Measurements from ENCODE around the gene SLC1A1.

Gene SLC1A1

DNA sequence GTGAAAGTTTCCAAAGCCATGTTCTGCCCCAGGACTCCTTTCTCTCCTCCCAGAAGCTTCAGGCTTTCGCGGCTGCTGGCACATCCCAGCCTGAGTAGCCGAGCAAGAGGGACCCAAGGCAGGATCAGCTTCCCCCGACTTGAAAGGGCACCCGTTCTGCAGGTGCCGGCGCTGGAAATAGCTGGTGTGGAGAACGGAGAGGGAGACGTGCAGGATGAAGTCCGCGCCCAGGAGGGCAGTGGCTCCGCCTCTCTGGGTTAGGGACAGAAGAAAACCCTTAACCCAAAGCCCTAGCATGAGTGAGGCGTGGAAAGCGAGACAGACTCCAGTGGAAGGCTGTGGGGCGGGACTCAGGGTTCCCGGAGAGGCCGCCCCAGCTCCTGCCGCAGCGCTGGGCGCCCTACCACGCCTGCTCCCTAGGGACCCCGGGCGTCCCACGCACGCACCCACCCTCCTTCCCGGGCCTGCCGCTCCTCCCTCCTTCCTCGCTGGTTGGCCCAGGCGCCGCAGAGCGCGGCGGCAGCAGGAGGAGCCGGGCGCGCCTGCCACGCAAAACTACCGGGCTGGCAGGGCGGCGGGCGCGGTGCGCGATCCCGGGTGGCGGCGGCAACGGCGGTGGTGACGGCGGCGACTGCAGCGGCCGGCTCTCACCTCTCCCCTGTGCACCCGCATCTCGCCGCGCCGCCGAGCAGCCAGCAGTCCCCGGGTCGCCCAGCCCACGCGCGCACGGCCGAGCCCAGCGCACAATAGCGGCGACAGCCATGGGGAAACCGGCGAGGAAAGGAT lies at the start of gene SLC1A1:
SLC1A1 (plus strand) TSS at position 550 of the 786 bp plus-strand sequence; CDS start at position 762, 212 bp downstream.
- DNase-seq, result no peak

DNA sequence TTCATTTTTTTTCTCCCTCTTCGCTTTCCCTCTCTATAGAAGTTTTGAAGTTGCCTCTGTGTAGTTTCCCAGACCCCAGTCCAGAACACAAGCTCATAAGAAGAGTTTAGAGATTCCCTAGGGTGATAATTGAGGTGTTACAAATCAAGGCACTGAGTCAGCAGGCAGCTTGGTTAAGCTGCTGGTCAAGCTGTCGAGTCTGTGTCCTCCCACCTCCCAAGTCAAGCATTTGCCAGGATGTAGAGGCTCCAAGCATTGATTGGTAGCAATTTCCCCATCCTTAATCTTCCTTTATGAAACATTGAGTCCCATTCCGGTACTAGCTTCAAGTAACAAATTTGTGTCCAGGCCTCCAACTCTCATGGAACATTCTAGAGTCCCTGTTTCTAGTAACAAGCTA lies 47.5 kb upstream of the SLC1A1 start:
- no peak for DNase-seq

DNA sequence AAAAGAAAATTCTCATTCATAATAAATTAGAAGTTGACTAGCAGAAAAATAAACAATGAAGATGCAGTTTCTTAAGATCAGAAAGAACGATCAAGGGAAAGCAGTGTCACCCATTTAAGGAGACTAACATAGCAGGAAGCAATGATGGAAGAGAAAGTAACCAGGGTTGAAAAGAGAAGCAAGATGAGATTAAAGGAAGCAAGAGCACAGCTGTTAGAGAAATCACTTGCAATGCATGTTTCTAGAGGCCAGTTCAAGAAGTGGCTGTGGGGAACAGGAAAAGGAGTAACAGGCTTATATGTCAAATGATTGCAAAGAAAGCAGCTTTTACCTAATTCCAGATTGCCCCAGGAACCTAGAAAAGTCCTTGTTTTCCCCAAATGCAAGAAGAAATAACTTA lies 46.8 kb upstream of the SLC1A1 start:
- no peak for DNase-seq

DNA sequence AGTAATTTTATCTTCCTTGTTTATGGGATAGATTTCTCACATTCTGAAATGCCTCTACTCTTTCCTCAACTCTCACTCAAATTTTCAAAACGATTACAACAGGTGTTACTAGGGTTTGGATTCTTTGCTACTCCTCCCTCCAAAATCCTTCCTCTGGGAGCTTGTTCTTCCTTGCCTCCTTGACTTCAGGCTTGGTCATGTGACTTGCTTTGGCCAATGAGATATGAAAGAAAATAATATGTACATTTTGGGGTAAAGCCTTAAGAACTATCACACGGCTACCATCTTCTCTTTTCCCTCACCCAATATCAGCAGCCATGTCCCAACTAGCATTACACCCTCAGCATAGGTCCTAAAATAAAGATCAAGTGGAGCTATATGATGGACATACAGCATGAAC lies 28.8 kb upstream of the SLC1A1 start:
- DNase-seq, result no peak

DNA sequence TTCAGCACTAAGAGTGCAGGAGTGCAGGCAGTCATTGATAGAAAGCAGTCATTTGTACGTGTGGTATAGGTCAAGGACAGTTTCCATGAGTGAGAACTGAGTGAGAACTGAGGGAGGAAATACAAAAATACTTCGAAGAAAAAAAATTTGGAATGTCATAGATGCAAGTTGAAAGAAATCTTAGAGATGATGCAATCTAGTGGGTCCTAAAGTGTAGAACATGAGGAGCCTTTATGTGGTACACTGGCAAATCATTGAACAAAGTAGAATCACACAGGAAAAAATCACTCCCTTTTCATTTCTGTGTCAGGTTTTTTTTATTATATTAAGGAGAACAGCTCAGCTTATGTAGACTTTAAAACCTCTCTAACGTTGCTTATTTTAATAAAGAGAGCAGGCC lies 26.4 kb upstream of the SLC1A1 start:
- DNase-seq, result no peak

DNA sequence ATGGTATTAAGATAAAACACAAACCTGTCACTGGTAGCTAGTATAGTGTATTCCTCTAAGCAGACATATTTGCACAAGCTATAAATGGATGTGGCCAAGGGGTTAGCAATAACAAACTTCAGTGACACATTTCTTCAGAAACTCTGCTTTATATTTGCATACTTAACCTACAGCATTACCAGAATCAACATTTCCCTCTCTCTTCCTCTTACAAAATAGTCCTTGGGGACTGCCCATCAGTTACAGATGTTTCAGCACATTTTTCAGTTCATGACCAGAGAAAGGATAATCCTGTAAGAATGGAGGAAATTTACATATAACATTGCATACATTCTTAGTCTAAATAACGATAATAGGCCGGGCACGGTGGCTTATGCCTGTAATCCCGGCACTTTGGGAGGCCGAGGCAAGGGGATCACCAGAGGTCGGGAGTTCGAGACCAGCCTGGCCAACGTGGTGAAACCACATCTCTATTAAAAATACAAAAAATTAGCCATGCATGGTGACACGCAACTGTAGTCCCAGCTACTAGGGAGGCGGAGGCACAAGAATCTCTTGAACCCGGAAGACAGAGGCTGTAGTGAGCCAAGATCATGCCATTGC lies 25.3 kb upstream of the SLC1A1 start:
- no peak for DNase-seq

DNA sequence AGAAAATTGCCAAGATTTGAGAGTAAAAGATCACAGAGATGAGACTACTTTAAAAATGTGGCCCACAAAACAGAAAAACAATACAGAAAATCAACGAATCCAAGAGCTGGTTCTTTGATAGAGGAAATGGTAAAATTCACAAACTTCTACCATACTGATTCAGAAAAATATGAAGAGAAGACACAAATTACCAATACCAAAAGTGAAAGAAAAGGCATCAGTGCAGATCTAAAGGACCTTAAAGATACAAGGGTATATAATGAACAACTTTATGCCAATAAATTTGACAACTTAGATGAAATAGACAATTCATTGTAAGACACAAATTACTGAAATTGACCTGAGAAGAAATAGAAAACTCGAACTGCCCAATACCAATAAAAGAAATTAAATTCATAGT lies 24.4 kb upstream of the SLC1A1 start:
- DNase-seq, result no peak

DNA sequence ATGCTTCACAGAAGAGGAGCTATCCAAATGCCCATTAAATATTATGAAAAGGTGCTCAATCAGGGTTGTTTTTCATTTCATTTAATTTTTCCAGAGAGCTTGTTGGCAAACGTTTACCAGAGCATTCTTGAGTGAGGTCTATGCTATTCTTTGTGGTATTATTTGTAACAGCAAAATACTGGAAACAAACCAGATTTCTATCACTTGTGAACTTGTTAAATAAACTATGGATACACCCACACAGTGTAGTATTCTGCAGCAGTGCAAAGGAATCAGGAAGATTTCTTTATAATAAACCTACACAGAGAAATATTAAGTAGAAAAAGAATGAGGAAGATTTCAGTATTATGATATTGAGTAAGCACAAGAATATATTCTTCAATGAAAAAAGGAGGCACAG lies 15.0 kb upstream of the SLC1A1 start:
- no peak for DNase-seq

DNA sequence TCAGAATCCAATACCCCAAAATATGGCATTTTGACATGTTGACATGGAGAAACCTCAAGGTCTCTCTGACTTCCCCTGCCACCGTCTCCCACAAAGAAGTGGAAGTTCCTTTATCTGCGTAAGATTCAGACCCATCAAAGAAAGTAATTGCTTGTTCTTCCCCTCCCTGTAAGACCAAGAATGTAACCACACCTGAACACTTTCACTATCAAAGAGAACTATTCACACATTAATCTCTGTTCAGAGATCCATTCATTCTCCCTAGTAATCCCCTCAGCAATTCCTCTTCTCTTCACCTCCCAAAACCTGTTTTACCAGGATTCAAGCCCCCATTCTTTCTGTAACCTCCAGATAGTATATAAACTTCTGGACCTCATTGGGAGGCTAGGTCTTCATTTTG lies 4.1 kb upstream of the SLC1A1 start:
- DNase-seq, result no peak

DNA sequence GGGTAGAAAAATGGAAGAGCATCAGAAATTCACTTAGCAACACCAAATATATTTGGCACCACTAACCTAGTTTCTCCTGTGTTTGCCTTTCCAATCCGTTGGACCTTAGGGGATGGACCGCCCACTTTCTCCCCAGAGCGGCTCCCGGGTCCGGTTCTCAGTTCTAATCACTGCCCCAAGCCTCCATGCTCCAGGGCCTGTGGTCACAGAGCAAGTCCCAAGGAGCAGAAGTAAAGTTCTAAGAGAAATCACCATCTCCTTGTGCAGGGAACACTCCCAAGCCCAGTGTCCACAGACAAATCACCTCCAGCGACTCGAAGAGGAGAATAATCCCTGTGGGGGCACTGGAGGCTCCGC lies 728 bp upstream of the SLC1A1 start:
- no peak for DNase-seq

DNA sequence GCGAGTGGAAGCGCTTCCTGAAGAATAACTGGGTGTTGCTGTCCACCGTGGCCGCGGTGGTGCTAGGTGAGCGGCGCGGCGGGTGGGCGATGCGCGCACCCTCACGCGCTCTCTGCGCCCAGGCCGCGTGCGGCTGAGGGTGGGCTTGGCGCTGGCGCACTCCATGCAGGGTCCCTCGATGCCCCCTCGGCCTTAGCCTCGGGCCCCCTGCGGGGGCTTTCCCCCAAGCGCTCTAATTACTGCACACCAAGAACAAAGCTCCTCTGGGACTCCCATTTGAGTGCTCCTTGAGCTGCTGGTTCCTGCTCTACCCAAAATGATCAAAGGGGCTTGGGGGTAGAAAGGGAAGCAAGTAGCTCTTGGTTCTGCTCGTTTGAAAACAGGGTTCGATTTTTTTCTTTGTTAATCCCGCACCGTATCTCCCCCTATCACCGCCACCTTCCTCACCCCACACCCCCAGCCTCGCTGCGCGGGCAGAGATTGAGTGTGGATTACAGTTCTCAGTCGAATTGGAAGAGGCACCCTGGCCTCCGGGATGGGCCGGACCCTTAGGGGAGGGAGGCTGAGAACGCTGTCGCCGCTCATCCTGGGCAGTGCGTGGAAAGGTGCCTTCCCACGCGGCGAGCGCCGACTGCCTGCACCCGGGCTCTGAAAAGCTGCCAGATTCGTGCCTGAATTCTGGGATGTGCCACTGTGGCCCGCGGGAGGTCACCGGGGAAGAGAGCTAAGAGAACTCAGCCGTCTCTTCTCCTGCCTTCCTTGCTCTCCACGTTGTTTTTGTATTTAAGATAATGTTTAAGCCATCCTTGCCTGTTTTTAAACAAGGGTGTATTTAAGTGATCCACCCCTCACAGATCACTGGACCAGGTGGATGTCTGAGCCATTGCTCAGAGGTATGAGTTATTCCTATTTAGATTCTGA lies 697 bp downstream of the SLC1A1 start:
- DNase-seq, result no peak

DNA sequence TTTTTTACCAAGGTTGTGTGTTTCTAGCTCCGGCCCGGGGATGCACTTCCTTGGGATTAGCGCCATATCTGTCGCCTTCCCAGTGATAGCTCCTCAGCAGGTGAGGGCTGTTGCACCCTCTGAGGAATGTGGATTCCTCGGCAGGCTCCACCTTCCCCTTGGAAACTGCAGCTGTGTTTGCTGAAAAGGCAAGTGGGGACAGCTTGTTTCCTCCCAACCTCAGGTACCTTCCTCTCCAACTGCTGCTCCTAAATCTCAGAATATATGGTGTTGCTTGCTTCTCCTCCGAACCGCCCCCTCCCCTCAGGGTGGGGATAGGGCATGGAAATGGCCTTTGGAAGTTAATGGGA lies 1.3 kb downstream of the SLC1A1 start:
- no peak for DNase-seq

DNA sequence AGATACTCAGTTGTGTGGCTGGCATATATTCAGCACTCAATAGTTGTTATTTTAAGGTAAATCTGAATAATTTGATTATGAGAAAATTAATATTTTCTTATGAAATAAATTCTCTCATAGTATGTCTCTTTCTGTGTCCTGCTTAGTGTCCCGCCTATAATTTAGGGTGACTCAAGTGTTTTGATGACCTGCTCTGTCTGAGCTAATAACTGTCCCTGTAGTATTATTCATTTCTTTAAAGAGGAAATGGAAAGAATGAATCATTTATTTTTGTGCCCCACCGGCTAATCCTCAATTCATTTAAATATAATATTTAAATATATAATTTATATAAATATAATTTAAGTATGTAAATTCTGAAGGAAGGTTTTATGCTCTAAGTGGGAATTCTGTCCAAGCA lies 4.1 kb downstream of the SLC1A1 start:
- DNase-seq, result no peak

DNA sequence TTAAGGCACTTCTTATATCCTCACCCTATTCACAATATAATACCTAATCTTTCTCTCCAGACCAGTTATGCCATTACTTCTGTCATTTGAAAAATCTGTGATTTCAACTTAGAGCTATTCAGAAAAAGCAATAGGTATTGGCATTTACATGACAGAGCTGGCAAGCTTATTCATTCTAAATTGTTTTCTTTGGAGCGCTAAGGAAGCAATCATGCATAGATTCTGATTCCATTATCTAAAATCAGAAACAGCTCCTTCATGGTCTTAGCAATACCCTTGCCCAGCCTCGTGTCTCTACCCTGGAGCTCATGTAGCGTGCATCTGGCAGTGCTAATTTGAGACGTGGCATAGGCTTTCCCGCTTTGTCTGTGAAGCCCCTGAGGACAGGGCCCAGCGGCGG lies 4.5 kb downstream of the SLC1A1 start:
- no peak for DNase-seq

DNA sequence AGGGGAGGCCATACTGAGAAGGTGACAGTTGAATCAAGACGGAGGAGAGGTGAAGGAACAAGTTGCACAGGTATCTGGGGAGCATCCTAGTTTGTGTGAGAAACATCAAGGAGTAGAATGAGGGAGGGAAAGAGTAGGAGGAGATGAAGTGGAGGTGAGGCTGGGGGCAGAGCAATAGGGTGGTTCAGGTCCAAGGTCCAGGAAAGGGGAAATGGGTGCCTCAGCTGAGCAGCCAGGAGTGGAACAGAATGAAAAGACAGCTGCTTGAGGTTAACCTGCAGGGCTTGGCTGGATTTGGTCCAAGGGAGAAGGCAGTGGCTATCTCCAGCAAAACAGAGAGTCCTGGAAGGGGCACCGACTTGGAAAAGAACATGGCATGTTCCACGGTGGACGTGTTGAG lies 5.3 kb downstream of the SLC1A1 start:
- no peak for DNase-seq

DNA sequence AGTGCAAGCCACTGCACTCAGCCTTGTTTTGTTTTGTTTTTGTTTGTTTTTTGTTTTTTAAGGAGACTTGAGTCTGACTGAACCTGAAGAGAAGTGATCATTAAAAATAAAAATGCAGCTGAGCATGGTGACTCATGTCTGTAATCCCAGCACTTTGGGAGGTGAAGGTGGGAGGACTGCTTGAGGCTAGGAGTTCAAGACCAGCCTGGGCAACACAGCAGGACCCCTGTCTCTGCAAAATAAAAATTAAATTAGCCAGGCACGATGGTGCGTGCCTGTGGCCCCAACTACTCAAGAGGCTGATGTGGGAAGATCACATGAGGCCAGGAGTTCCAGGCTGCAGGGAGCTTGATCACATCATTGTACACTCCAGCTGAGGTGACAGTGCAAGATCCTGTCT lies 6.2 kb downstream of the SLC1A1 start:
- no peak for DNase-seq

DNA sequence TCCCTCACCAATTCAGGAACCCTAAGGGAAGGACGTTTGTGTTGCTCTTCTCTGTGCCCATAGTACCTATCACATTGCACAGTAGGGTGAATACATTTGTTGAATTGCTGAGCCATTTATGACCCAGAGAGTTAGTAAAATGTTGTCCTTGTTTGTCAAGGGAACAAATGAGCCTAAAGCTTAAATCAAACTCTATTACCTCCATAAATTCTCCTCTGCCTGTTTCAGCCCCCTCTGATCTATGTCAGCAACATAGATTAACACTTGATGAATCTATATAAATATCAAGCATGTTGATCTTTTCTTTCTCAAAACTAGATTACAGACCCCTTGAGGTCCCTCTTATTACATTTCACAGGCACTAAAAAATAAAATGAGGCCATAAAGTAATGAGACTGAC lies 7.1 kb downstream of the SLC1A1 start:
- DNase-seq, result no peak

DNA sequence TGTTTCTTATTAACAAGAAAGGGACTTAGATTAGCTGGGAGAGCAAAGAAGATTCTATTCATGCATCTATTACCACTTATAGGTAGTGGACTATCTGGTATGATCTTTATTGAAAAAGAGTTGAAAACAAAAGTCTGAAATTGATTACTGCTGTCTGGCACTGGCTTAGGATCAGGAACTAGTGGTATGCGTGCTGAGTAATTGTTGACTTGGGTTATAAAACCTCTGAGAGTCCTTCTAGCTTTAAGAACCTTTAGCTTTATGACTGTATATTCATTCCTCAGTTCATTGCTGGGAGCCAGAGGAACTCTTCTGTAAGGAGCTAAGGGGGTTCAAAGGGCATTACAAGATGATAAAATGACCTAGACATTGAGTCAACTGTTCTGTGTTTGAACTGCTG lies 7.6 kb downstream of the SLC1A1 start:
- DNase-seq, result no peak

DNA sequence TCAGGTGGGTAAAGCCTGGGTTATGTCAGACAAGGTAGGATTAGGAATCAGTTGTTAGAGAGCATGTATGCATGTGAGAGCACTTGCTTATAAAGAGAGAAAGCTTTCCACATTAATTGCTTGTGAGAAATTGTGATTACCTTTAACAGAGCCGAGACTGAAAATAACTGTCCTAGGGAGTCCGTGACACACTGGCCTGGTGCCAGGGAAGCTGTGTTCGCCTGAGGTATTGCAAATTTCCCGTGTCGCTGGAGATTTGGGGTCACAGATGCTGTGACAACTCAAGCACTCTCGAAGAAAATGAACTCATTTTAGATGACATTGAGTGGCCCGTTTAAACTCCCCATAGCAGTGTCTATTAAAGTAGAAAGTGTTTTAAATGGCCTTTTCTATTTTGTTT lies 9.6 kb downstream of the SLC1A1 start:
- DNase-seq, result no peak

DNA sequence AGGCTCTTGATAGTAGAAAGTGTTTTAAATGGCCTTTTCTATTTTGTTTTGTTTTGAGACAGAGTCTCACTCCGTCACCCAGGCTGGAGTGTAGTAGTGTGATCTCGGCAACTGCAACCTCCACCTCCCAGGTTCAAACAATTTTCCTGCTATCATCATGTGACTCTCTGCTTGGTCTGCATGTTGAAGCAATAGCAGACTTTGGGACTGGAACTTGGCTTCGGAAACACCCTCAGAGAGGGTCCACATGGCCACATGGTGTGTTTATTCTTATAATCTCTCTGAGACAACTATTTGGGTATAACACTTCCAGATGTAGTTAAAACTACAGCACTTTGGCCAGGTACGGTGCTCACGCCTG lies 10.9 kb downstream of the SLC1A1 start:
- DNase-seq, result no peak

DNA sequence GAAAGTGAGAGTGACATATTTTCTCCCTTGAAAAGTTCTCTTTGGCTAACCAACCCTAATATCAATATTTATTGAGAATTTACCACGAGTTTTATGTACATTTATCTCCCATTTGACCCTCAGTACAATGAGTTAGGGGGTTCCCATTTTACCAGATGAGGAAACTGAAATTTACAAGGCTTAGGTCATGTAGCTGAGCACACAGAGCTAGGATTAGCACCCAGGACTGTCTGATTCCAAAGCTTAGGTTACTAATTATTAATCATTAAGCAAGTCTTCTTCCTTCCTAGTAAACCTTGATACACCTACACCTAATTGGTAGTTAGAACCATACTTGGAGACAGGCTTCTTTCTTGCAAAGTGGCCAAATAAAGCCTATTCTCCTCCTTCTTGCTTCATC lies 12.2 kb downstream of the SLC1A1 start:
- DNase-seq, result no peak

DNA sequence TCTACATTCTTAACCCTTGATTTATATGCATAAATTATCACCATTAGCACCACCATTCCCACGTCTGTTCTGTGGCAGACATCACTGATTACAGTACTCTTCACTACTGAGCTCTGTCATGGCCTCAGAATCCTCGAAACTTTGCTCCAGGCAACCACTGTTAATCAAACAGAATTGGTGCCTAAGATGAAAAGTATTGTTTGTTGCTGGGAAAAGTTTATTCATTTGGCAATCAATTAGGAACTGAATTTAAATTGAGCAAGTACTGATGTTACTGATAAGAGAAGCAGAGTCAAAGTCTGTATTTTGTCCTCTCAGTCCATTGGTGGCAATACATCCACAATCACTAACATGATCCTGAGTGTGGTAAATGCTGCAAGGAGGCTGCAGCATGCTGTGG lies 12.8 kb downstream of the SLC1A1 start:
- DNase-seq, result no peak

DNA sequence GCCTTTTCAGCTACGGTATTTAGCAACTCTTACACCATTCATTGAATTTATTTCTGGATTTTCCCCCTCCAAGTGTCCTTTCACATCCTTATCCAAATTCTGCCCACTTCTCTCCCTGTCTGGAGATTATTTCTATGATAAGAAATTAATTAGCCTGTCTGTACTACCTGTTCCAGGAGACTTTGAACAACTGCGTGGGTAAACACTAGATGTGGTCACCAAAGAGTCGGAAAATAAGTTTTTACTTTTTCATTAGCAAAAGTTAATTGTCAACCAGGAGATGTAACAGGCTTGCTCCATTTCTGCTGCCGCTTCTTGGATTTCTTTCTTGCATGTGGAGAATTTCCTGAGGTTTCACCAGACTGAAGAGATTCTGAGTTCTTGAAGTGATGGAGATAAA lies 14.0 kb downstream of the SLC1A1 start:
- no peak for DNase-seq

DNA sequence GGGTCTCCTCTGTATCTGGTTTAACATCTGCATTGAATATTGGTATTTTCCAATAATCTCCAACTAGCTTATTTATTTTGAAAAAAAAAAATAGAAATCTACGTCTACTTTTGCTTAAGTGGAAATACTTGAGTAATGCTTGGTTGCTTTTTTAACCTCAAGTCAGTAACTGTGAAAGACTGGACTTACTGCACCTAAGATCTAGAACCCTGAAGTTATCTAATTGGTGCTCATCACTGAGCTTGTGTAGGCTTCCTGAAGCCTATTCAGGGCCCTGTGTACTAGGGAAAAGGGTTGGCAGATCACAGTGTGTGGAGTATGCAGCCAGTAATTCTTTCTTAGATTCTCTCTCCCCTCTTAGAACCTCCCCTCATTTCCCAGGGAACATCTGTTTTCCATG lies 16.2 kb downstream of the SLC1A1 start:
- DNase-seq, result no peak
